Mucosa of rectum (tissue), 2 donors: ENCODE data around the gene CRCP.
A peak's percentile ranks its signal among the peaks of the same experiment; 100 is the strongest.
"Not testable (repeated sequence)": the region's sequence is repeated elsewhere in the genome, so short reads cannot be mapped to it uniquely, and the experiment has no call there.

Experiments used
- H3K27ac ChIP-seq, 2 donors: one replicate each; pipeline ENCODE4 v1.7.0; 2013; ENCODE audit warnings: inconsistent platforms in 2 of 2, low read depth in 2 of 2, low read length in 2 of 2
- H3K27me3 ChIP-seq, 2 donors: one replicate each; pipeline ENCODE4 v1.7.0; 2013; ENCODE audit warnings: low read length in 2 of 2; ENCODE audit not compliant: control insufficient read depth in 2 of 2, insufficient read depth in 2 of 2
- H3K36me3 ChIP-seq, 2 donors: one replicate each; pipeline ENCODE4 v1.7.0; 2013; ENCODE audit warnings: low read length in 2 of 2; ENCODE audit not compliant: control insufficient read depth in 2 of 2, insufficient read depth in 2 of 2
- H3K4me1 ChIP-seq, 2 donors: one replicate each; pipeline ENCODE4 v1.7.0; 2013; ENCODE audit warnings: low read length in 2 of 2, mild to moderate bottlenecking in 1 of 2; ENCODE audit not compliant: control insufficient read depth in 2 of 2, insufficient read depth in 2 of 2
- H3K4me3 ChIP-seq, 2 donors: one replicate each; pipeline ENCODE4 v1.7.0; 2013; ENCODE audit warnings: low read length in 2 of 2
- H3K9ac ChIP-seq, 2 donors: one replicate each; pipeline ENCODE4 v1.7.0; 2013; ENCODE audit warnings: low read length in 2 of 2, low read depth in 1 of 2, mild to moderate bottlenecking in 1 of 2
- H3K9me3 ChIP-seq, 2 donors: one replicate each; pipeline ENCODE4 v1.7.0; 2013; ENCODE audit warnings: low read length in 2 of 2; ENCODE audit not compliant: control insufficient read depth in 2 of 2
- donor health status: healthy.
- donor health status: Normal muscosa, but diverticular disease.

The CRCP gene

DNA sequence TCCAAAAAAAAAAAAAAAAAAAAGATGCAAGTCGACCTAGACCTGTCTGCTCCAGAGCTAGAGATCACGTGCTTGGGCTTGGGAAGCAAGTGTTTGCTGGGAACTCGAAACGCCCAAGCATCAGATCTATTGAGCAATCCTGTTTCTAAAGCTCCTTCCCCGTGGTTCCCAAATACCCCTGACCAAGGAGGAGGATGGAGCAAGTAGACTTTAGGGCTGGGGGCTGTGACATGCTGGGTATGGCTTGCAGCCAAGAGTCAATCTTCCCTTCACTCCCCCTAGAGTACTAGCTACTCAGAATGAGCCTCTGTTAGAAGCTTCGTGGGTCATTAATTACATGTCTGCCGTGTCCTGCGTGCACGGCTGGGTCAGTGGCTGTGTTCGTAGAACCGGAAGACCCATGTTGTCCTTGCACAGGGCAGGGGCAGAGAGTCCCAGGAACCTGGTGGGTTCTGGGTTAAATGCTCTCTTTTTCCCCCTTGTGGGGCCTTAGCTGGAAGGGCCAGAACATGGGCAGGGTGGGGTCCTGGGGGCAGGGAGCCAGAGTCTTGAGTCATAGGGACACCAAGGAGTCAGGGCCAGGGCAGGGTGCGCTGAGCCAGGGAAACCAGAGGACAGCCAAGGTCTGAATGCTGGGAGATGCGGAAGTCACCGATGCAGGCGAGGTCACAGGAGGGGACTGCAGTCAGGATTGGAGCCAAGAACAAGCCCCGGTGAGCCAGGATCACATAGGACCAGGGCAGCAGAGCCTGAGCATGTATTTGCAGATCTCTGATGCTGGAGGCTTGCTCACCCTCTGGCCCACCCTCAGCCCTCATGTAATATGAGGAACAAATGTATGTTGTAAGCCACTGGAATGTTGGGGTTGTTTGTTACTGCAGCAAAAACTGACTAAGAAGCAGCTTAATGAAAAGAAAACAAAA lies 55.9 kb downstream of the CRCP start:
- Histone ChIP-seq H3K27ac (peak overlapping the region in 1 of 2 donors; percentile 15), H3K36me3 (no peaks in the 10 kb centered on the region), H3K9me3 (no peaks in the 10 kb centered on the region), H3K4me1 (no peaks in the 10 kb centered on the region), H3K4me3 (no peak overlapping the region), H3K9ac (no peak overlapping the region), H3K27me3 (no peaks in the 10 kb centered on the region)

DNA sequence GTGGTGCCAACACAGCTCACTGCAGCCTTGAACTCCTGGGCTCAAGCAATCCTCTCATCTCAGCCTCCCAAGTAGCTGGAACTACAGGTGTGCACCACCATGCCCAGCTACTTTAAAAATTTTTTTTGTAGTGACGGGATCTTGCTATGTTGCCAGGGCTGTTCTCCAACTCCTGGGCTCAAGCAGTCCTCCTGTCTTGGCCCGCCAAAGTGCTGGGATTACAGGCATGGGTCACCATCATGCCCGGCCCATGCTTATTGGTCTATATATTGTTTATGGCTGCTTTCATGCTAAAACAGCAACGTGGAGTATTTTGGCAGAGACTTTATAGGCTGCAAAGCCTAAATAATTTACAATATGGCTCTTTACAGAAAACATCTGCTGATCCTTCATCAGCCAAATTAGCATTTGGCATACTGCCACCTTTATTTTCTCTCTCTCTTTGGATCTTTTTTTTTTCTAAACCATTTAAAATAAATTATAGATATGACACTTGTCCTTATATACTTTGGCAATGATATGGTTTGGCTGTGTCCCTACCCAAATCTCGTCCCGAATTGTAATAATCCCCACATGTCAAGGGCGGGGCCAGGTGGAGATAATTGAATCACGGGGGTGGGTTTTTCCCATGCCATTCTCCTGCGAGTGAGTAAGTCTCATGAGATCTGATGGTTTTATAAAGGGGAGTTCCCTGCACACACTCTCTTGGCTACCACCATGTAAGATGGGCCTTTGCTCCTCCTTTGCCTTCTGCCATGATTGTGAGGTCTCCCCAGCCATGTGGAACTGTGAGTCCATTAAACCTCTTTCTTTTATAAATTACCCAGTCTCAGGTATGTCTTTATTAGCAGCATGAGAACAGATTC lies 58.1 kb downstream of the CRCP start:
- H3K9me3 ChIP-seq, H3K27ac ChIP-seq, H3K9ac ChIP-seq, H3K36me3 ChIP-seq, H3K27me3 ChIP-seq, H3K4me3 ChIP-seq, H3K4me1 ChIP-seq: not testable (repeated sequence)

DNA sequence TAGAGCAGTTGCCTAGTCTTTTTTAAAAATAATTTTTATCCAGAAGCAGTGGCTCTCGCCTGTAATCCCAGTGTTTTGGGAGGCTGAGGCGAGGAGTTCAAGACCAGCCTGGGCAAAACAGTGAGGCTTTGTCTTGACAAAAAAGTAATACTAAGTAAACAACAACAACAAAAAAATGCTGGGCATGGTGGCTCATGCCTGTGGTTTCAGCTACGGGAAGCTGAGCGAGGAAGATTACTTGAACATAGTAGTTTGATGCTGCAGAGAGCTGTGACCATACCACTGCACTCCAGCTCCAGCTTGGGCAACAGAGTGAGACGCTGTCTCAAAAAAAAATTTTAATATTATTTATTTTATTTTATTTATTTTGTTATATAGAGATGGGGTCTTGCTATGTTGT lies 59.2 kb downstream of the CRCP start:
- Histone ChIP-seq H3K27me3 (no peaks in the 10 kb centered on the region), H3K9me3 (no peaks in the 10 kb centered on the region), H3K9ac (no peak overlapping the region), H3K4me1 (no peaks in the 10 kb centered on the region), H3K4me3 (no peak overlapping the region), H3K36me3 (no peaks in the 10 kb centered on the region), H3K27ac (no peak overlapping the region)

DNA sequence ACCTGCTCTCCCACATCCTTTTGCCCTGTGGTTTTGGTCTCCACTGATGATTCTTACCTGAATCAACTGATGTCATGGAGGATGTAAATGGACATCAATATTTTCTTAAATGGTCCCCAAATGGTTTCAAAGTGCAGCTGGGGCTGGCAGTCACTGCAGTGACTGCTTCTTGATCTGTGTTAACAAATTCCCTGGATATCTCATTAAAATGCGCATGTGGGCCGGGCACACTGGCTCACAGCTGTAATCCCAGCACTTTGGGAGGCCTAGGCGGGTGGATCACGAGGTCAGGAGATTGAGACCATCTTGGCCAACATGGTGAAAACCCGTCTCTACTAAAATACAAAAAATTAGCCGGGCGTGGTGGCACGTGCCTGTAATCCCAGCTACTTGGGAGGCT lies 60.4 kb downstream of the CRCP start:
- not testable (repeated sequence) for H3K9me3 ChIP-seq, H3K9ac ChIP-seq, H3K4me1 ChIP-seq, H3K27me3 ChIP-seq, H3K4me3 ChIP-seq, H3K27ac ChIP-seq, H3K36me3 ChIP-seq

DNA sequence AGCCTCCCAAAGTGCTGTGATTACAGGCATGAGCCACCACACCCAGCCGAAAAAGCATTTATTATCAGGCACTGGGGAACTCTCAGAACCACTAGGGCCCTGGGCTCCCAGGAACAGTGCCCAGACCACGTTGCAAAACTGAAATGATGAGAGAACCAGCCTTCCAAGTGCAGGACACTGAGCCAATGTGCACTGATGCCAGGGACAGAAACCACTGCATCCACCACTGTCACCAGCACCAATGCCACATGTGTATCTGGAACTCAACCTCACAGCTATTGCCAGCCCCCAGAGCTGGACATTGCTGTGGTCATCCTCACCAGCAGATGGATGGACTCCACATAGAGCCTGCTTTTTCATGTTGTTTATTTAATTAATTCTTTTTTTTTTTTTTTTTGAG lies 62.3 kb downstream of the CRCP start:
- Histone ChIP-seq H3K9ac (no peak overlapping the region), H3K9me3 (no peaks in the 10 kb centered on the region), H3K36me3 (no peaks in the 10 kb centered on the region), H3K27me3 (no peaks in the 10 kb centered on the region), H3K4me3 (no peak overlapping the region), H3K4me1 (no peaks in the 10 kb centered on the region), H3K27ac (no peak overlapping the region)

DNA sequence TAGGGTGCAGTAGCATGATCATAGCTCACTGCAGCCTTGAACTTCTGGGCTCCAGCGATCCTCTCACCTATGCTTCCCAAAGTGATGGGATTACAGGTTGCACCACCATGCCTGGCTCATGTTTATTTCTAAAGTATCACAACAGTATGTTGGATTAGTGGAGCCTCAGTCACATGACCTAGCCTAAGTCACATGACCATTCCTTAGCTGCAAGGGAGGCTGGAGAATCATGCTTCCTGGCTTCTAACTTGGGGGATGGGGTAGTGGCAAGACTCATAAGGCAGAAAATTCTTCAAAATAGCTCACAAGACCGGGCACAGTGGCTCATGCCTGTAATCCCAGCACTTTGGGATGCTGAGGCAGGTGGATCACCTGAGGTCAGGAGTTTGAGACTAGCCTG lies 63.6 kb downstream of the CRCP start:
- H3K4me1 ChIP-seq, result no peaks in the 10 kb centered on the region
- no peak overlapping the region for H3K4me3 ChIP-seq
- H3K9me3 ChIP-seq, result no peaks in the 10 kb centered on the region
- no peak overlapping the region for H3K27ac ChIP-seq
- H3K27me3 ChIP-seq, result no peaks in the 10 kb centered on the region
- no peaks in the 10 kb centered on the region for H3K36me3 ChIP-seq
- no peak overlapping the region for H3K9ac ChIP-seq

DNA sequence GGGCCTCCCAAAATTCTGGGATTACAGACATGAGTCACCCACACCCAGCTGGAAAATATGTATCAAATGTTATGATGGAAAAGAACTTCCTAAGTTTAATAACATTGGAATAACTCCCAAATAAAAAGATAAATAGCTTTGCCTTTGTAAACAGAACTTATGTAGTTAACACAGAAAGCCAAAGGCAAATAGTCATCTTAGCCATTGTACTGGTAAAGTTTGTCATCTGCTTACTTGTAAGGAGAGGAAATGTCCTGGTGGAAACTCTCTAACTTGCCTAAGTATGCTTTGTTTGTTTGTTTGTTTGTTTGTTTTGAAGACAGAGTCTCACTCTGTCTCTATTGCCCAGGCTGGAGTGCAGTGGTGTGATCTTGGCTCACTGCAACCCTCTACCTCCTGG lies 66.7 kb downstream of the CRCP start:
- H3K27ac ChIP-seq, result no peak overlapping the region
- no peaks in the 10 kb centered on the region for H3K4me1 ChIP-seq
- H3K9me3 ChIP-seq, result no peaks in the 10 kb centered on the region
- no peak overlapping the region for H3K4me3 ChIP-seq
- no peaks in the 10 kb centered on the region for H3K27me3 ChIP-seq
- no peaks in the 10 kb centered on the region for H3K36me3 ChIP-seq
- H3K9ac ChIP-seq, result no peak overlapping the region

DNA sequence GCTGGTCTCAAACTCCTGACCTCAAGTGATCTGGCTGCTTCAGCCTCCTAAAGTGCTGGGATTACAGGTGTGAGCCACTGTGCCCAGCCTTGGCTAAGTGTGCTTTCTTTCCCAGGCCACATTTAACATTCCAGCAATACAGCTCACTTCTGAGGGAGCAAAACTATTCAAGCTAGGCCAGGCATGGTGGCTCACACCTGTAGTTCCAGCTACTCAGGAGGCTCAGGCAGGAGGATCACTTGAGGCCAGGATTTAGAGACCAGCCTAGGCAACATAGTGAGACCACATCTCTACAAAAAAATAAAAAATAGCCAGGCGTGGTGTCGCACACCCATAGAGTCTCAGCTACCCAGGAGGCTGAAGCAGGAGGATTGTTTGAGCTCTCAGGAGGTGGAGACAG lies 67.2 kb downstream of the CRCP start:
- H3K4me3 ChIP-seq, result no peak overlapping the region
- no peaks in the 10 kb centered on the region for H3K36me3 ChIP-seq
- H3K27ac ChIP-seq, result no peak overlapping the region
- no peaks in the 10 kb centered on the region for H3K4me1 ChIP-seq
- no peaks in the 10 kb centered on the region for H3K27me3 ChIP-seq
- H3K9me3 ChIP-seq, result no peaks in the 10 kb centered on the region
- no peak overlapping the region for H3K9ac ChIP-seq

DNA sequence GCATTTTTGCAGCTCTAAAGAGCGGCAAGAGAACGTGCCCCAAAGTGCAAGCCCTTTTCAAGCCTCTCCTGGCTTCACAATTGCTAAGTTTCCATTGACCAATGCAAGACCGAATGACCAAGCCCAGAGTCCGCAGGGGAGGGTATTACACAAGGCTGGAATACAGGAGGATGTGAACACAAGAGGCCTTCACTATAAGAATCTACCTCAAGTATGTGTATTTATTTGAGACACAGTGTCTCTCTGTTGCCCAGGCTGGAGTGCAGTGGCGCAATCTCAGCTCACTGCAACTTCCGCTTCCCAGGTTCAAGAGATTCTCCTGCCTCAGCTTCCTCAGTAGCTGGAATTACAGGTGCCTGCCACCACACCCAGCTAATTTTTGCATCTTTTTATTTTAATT lies 68.3 kb downstream of the CRCP start:
- Histone ChIP-seq H3K36me3 (no peaks in the 10 kb centered on the region), H3K4me1 (no peaks in the 10 kb centered on the region), H3K9ac (no peak overlapping the region), H3K9me3 (no peaks in the 10 kb centered on the region), H3K27me3 (no peaks in the 10 kb centered on the region), H3K27ac (no peak overlapping the region), H3K4me3 (no peak overlapping the region)

DNA sequence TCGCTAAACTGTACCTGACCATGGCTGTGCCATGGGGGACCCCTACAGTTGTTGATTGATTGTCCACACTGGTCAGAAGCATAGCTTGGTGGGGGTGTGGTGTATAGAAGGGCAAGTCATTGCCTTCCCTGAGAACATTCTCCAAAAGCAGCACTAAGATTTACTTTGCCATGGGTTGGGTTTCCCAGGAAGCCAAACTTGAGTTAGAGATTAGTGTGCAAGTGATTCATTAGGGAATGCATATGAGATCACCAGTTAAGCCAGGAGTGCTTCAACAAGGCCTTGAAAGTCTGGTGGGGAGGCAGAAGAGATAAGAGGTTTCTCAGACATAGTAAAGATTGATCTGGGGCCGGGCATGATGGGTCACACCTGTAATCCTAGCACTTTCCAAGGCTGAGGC lies 69.1 kb downstream of the CRCP start:
- Histone ChIP-seq H3K9ac (no peak overlapping the region), H3K4me3 (no peak overlapping the region), H3K36me3 (no peaks in the 10 kb centered on the region), H3K4me1 (no peaks in the 10 kb centered on the region), H3K9me3 (no peaks in the 10 kb centered on the region), H3K27me3 (no peaks in the 10 kb centered on the region), H3K27ac (no peak overlapping the region)
